ENCODE data around the gene CSMD2.

The CSMD2 gene

DNA sequence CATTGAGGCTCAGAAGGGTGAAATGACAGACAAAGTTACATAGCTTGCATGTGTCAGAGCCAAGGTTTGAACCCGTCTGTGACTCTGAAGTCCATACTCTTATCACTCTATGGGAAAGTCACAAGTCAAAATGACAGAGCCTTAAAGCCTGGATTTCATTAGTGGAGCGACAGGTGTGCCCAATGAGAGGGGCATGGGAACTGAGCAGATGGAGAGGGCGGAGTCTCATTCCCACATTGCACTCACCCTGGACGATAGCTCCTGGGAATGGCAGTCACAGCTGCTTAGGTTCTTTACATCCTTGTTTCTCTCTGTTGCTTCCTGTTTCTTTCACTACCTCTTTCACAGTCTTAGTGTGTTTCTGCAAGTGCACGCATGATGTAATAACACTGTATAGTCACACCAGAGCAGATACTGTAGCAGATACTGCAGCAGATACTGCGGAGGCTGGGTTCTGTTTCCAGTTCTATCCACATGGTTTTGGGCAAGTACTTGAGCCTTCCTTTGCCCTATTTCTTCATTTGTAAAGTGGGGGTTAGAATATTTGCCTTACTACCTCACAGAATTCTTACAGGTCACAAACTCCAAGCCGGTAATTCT lies 565.4 kb downstream of the CSMD2 start:
- peaks cover 0 to 55% of the 10 kb centered on the region in 2 experiments for H3K36me3 ChIP-seq (ENCODE audit: control insufficient read depth in 1 of 2, insufficient read depth in 2 of 2, low read depth in 1 of 2, low read length in 2 of 2)
- no peak overlapping the region for H2BK5ac ChIP-seq (ENCODE audit: low read depth, low read length, poor library complexity, severe bottlenecking)
- no peaks in the 10 kb centered on the region for H3K9me3 ChIP-seq (ENCODE audit: control insufficient read depth, low read length)
- H3K4me1 ChIP-seq (ENCODE audit: control insufficient read depth, insufficient read depth, low read depth, low read length): no peaks in the 10 kb centered on the region
- H4K91ac ChIP-seq (ENCODE audit: low read length): no peak overlapping the region
- H2BK120ac ChIP-seq (ENCODE audit: low read depth, low read length): no peak overlapping the region
- H3K4me3 ChIP-seq (ENCODE audit: insufficient read depth in 1 of 2, low read depth in 1 of 2, low read length in 2 of 2): no peak overlapping the region
- no peak overlapping the region for H4K8ac ChIP-seq (ENCODE audit: low read length)
- H3K9ac ChIP-seq (ENCODE audit: low read length): no peak overlapping the region
- no peak overlapping the region for H3K14ac ChIP-seq (ENCODE audit: low read length in 2 of 2)
- H2AFZ ChIP-seq (ENCODE audit: low read depth, low read length): no peak overlapping the region
- H3K27ac ChIP-seq (ENCODE audit: low read length, poor library complexity, severe bottlenecking): no peak overlapping the region
- H3K79me1 ChIP-seq (replicated peaks; ENCODE audit: low read length, poor library complexity, severe bottlenecking): no peaks in the 10 kb centered on the region
- DNase-seq: no peak
- H3K18ac ChIP-seq (ENCODE audit: low read depth in 1 of 2, low read length in 2 of 2): no peak overlapping the region
- no peak overlapping the region for H2BK15ac ChIP-seq (ENCODE audit: low read depth, poor library complexity, severe bottlenecking)
- H3K23ac ChIP-seq (ENCODE audit: low read length in 2 of 2): no peak overlapping the region
- H2AK5ac ChIP-seq (ENCODE audit: low read length, severe bottlenecking): no peak overlapping the region
- no peak overlapping the region for H2BK12ac ChIP-seq (ENCODE audit: low read length in 2 of 2)
- H3K27me3 ChIP-seq (ENCODE audit: control insufficient read depth in 1 of 2, insufficient read depth in 1 of 2, low read length in 2 of 2): no peaks in the 10 kb centered on the region
- 73% methylated on average over 6 of the region's 7 CpGs for WGBS
- no peak overlapping the region for H3K4me2 ChIP-seq (ENCODE audit: low read length, poor library complexity, severe bottlenecking)
- H3K4ac ChIP-seq (ENCODE audit: low read depth in 1 of 2, low read length in 2 of 2): no peak overlapping the region

DNA sequence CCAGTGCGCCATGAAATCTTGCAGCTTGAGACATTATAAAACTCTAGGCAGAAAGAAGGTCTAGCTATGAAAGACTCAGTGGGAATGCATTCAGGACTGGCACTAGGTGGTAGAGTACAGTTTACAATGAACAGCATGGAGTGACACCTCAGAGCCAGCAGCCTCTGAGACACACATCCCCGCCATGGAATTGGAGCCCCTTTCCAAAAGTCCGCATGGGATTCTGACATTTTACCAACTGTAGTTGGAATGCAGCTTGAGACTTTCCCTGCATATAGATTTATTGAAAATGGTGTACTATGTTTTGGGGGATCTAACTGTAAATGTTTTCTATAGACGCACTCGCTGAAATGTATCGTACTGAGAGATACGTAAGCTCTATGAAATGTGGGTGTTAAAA lies 576.3 kb downstream of the CSMD2 start:
- 93% methylated on average over 7 of the region's 7 CpGs for WGBS
- Histone ChIP-seq H3K9ac (ENCODE audit: low read length) (no peak overlapping the region), H3K18ac (ENCODE audit: low read depth in 1 of 2, low read length in 2 of 2) (no peak overlapping the region), H3K9me3 (ENCODE audit: control insufficient read depth, low read length) (no peaks in the 10 kb centered on the region), H3K4me2 (ENCODE audit: low read length, poor library complexity, severe bottlenecking) (no peak overlapping the region), H3K4me1 (ENCODE audit: control insufficient read depth, insufficient read depth, low read depth, low read length) (peaks cover 2% of the 10 kb centered on the region), H3K23ac (ENCODE audit: low read length in 2 of 2) (no peak overlapping the region), H4K91ac (ENCODE audit: low read length) (no peak overlapping the region), H2BK12ac (ENCODE audit: low read length in 2 of 2) (no peak overlapping the region), H2AFZ (ENCODE audit: low read depth, low read length) (no peak overlapping the region), H3K27me3 (ENCODE audit: control insufficient read depth in 1 of 2, insufficient read depth in 1 of 2, low read length in 2 of 2) (peaks cover 0 to under 1% of the 10 kb centered on the region in 2 experiments), H4K8ac (ENCODE audit: low read length) (no peak overlapping the region), H2BK5ac (ENCODE audit: low read depth, low read length, poor library complexity, severe bottlenecking) (no peak overlapping the region), H3K27ac (ENCODE audit: low read length, poor library complexity, severe bottlenecking) (no peak overlapping the region), H3K4ac (ENCODE audit: low read depth in 1 of 2, low read length in 2 of 2) (no peak overlapping the region), H3K79me1 (replicated peaks; ENCODE audit: low read length, poor library complexity, severe bottlenecking) (no peaks in the 10 kb centered on the region), H2BK120ac (ENCODE audit: low read depth, low read length) (no peak overlapping the region), H3K14ac (ENCODE audit: low read length in 2 of 2) (no peak overlapping the region), H3K4me3 (ENCODE audit: insufficient read depth in 1 of 2, low read depth in 1 of 2, low read length in 2 of 2) (no peak overlapping the region), H2AK5ac (ENCODE audit: low read length, severe bottlenecking) (no peak overlapping the region), H2BK15ac (ENCODE audit: low read depth, poor library complexity, severe bottlenecking) (no peak overlapping the region), H3K36me3 (ENCODE audit: control insufficient read depth in 1 of 2, insufficient read depth in 2 of 2, low read depth in 1 of 2, low read length in 2 of 2) (peaks cover 0 to 4% of the 10 kb centered on the region in 2 experiments)
- no peak for DNase-seq

DNA sequence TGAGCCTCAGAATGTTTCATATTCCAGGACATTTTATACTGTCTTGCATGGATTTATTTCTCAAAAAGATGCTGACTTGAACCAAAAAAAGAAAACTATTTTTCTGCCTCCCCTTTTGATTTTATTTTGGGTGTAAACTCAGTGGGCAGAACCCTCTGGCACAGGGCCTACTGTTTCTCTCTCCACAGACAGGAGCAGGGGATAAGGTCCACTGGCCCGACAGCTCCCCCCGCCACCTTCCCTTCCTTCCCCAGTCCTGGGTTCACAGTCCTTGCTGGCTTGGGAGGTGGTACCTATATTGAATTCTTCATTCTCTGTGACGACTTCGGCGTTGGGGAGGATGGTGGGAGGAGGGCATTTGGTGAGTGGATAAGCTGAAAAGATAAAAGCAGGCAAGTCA lies 578.2 kb downstream of the CSMD2 start:
- Histone ChIP-seq H2BK5ac (ENCODE audit: low read depth, low read length, poor library complexity, severe bottlenecking) (no peak overlapping the region), H4K91ac (ENCODE audit: low read length) (no peak overlapping the region), H2AK5ac (ENCODE audit: low read length, severe bottlenecking) (no peak overlapping the region), H3K4me2 (ENCODE audit: low read length, poor library complexity, severe bottlenecking) (no peak overlapping the region), H4K8ac (ENCODE audit: low read length) (no peak overlapping the region), H3K23ac (ENCODE audit: low read length in 2 of 2) (no peak overlapping the region), H3K4me3 (ENCODE audit: insufficient read depth in 1 of 2, low read depth in 1 of 2, low read length in 2 of 2) (no peak overlapping the region), H2AFZ (ENCODE audit: low read depth, low read length) (no peak overlapping the region), H3K18ac (ENCODE audit: low read depth in 1 of 2, low read length in 2 of 2) (no peak overlapping the region), H3K27me3 (ENCODE audit: control insufficient read depth in 1 of 2, insufficient read depth in 1 of 2, low read length in 2 of 2) (peaks cover 0 to 13% of the 10 kb centered on the region in 2 experiments), H3K27ac (ENCODE audit: low read length, poor library complexity, severe bottlenecking) (no peak overlapping the region), H3K4me1 (ENCODE audit: control insufficient read depth, insufficient read depth, low read depth, low read length) (peaks cover 2% of the 10 kb centered on the region), H3K14ac (ENCODE audit: low read length in 2 of 2) (no peak overlapping the region), H2BK12ac (ENCODE audit: low read length in 2 of 2) (no peak overlapping the region), H2BK120ac (ENCODE audit: low read depth, low read length) (no peak overlapping the region), H3K79me1 (replicated peaks; ENCODE audit: low read length, poor library complexity, severe bottlenecking) (no peaks in the 10 kb centered on the region), H3K9me3 (ENCODE audit: control insufficient read depth, low read length) (no peaks in the 10 kb centered on the region), H2BK15ac (ENCODE audit: low read depth, poor library complexity, severe bottlenecking) (no peak overlapping the region), H3K9ac (ENCODE audit: low read length) (no peak overlapping the region), H3K36me3 (ENCODE audit: control insufficient read depth in 1 of 2, insufficient read depth in 2 of 2, low read depth in 1 of 2, low read length in 2 of 2) (peaks cover 0 to 17% of the 10 kb centered on the region in 2 experiments), H3K4ac (ENCODE audit: low read depth in 1 of 2, low read length in 2 of 2) (no peak overlapping the region)
- no CpG with 5 or more reads among the region's 5 CpGs for WGBS
- DNase-seq: no peak

DNA sequence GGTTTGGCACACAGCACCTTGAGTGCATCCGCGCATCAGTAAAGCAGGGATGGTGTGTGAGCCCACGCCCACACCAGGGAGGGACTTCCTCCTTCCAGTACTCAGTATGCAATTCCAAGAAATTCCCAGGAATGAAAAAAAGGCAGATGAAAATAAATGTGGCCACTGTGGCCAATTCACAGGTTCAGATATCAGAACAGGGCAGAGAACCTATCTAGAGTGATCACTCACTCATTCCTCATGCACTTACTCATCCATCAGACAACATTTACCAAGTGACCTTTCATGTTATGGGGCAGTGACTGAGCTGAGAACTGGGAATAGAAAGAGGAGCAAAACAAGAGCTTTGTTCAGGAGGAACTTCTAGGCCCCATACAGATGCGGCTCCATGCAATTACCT lies 578.9 kb downstream of the CSMD2 start:
- no peak overlapping the region for H2BK15ac ChIP-seq (ENCODE audit: low read depth, poor library complexity, severe bottlenecking)
- peaks cover 0 to 13% of the 10 kb centered on the region in 2 experiments for H3K27me3 ChIP-seq (ENCODE audit: control insufficient read depth in 1 of 2, insufficient read depth in 1 of 2, low read length in 2 of 2)
- no peak overlapping the region for H3K27ac ChIP-seq (ENCODE audit: low read length, poor library complexity, severe bottlenecking)
- no peak overlapping the region for H4K91ac ChIP-seq (ENCODE audit: low read length)
- H3K23ac ChIP-seq (ENCODE audit: low read length in 2 of 2): no peak overlapping the region
- no peak overlapping the region for H2AK5ac ChIP-seq (ENCODE audit: low read length, severe bottlenecking)
- H3K9me3 ChIP-seq (ENCODE audit: control insufficient read depth, low read length): no peaks in the 10 kb centered on the region
- H2BK120ac ChIP-seq (ENCODE audit: low read depth, low read length): no peak overlapping the region
- H2AFZ ChIP-seq (ENCODE audit: low read depth, low read length): no peak overlapping the region
- H4K8ac ChIP-seq (ENCODE audit: low read length): no peak overlapping the region
- H3K18ac ChIP-seq (ENCODE audit: low read depth in 1 of 2, low read length in 2 of 2): no peak overlapping the region
- no peak overlapping the region for H3K4ac ChIP-seq (ENCODE audit: low read depth in 1 of 2, low read length in 2 of 2)
- H2BK5ac ChIP-seq (ENCODE audit: low read depth, low read length, poor library complexity, severe bottlenecking): no peak overlapping the region
- H2BK12ac ChIP-seq (ENCODE audit: low read length in 2 of 2): no peak overlapping the region
- DNase-seq: no peak
- no peak overlapping the region for H3K4me2 ChIP-seq (ENCODE audit: low read length, poor library complexity, severe bottlenecking)
- H3K9ac ChIP-seq (ENCODE audit: low read length): no peak overlapping the region
- H3K4me1 ChIP-seq (ENCODE audit: control insufficient read depth, insufficient read depth, low read depth, low read length): peaks cover 2% of the 10 kb centered on the region
- WGBS: 92% methylated on average over 4 of the region's 4 CpGs
- H3K36me3 ChIP-seq (ENCODE audit: control insufficient read depth in 1 of 2, insufficient read depth in 2 of 2, low read depth in 1 of 2, low read length in 2 of 2): peaks cover 0 to 17% of the 10 kb centered on the region in 2 experiments
- H3K4me3 ChIP-seq (ENCODE audit: insufficient read depth in 1 of 2, low read depth in 1 of 2, low read length in 2 of 2): no peak overlapping the region
- H3K14ac ChIP-seq (ENCODE audit: low read length in 2 of 2): no peak overlapping the region
- no peaks in the 10 kb centered on the region for H3K79me1 ChIP-seq (replicated peaks; ENCODE audit: low read length, poor library complexity, severe bottlenecking)
